CD4-positive, alpha-beta T cell treated with Interleukin-6 at 100 ng/mL for 8 hours (primary cell): ENCODE measurements around the gene ATP13A3.
"Not testable (repeated sequence)": the region's sequence is repeated elsewhere in the genome, so short reads cannot be mapped to it uniquely, and the experiment has no call there.

Experiments used
- DNase-seq: peaks from one replicate; pipeline ENCODE4 v3.0.0-alpha.2; 2020; ENCODE audit warnings: mixed read lengths, low spot score

Gene ATP13A3

GRCh38 chr3:194499516-194499915 is 12.7 kb upstream of the ATP13A3 start:
- not testable (repeated sequence) for DNase-seq

- no peak for DNase-seq
Observed at GRCh38 chr3:194497799-194498575, 11.2 kb upstream of the ATP13A3 start.

- no peak for DNase-seq
Observed at GRCh38 chr3:194496217-194496919, 9.6 kb upstream of the ATP13A3 start.

GRCh38 chr3:194494951-194495374 is 8.2 kb upstream of the ATP13A3 start:
- DNase-seq: no peak

GRCh38 chr3:194493995-194494927 is 7.5 kb upstream of the ATP13A3 start:
- not testable (repeated sequence) for DNase-seq

- no peak for DNase-seq
Observed at GRCh38 chr3:194492001-194492400, 5.2 kb upstream of the ATP13A3 start.

- DNase-seq: no peak
Observed at GRCh38 chr3:194489736-194490612, 3.2 kb upstream of the ATP13A3 start.

GRCh38 chr3:194488055-194488742 is 1.4 kb upstream of the ATP13A3 start:
- DNase-seq: peak; percentile 25

- DNase-seq: peak; percentile 26
Observed at GRCh38 chr3:194487289-194488054, 670 bp upstream of the ATP13A3 start.

- peak; percentile 32 for DNase-seq
Observed at GRCh38 chr3:194485881-194486539, 792 bp downstream of the ATP13A3 start.

GRCh38 chr3:194485468-194485880 is 1.3 kb downstream of the ATP13A3 start:
- DNase-seq: no peak

- no peak for DNase-seq
Observed at GRCh38 chr3:194484614-194485013, 2.2 kb downstream of the ATP13A3 start.

GRCh38 chr3:194483850-194484249 is 3.0 kb downstream of the ATP13A3 start:
- DNase-seq: no peak

GRCh38 chr3:194482830-194483229 is 4.0 kb downstream of the ATP13A3 start:
- not testable (repeated sequence) for DNase-seq

GRCh38 chr3:194482196-194482593 is 4.6 kb downstream of the ATP13A3 start:
- no peak for DNase-seq

GRCh38 chr3:194481525-194482195 is 5.1 kb downstream of the ATP13A3 start:
- no peak for DNase-seq

- no peak for DNase-seq
Observed at GRCh38 chr3:194481103-194481502, 5.7 kb downstream of the ATP13A3 start.

GRCh38 chr3:194476784-194477183 is 10.0 kb downstream of the ATP13A3 start:
- no peak for DNase-seq

- DNase-seq: no peak
Observed at GRCh38 chr3:194475978-194476377, 10.8 kb downstream of the ATP13A3 start.
